Measurements from ENCODE around the gene NEUROG2.

NEUROG2 gene

GRCh38 chr4:112552668-112553067 lies 36.7 kb upstream of the NEUROG2 start:
- no peak overlapping the region for H3K4me3 ChIP-seq (replicated peaks; ENCODE audit: insufficient read depth, low read length)
- no peak for TF ChIP-seq POLR2AphosphoS5 (IDR thresholded peaks at IDR 0.05; ENCODE audit: low read depth)
- no peak overlapping the region for H3K27ac ChIP-seq (replicated peaks)
- DNase-seq (ENCODE audit: low read depth in 1 of 2, low spot score in 1 of 2): no peak
- no peaks in the 10 kb centered on the region for H3K27me3 ChIP-seq (ENCODE audit: insufficient read depth, poor library complexity, severe bottlenecking)

DNA sequence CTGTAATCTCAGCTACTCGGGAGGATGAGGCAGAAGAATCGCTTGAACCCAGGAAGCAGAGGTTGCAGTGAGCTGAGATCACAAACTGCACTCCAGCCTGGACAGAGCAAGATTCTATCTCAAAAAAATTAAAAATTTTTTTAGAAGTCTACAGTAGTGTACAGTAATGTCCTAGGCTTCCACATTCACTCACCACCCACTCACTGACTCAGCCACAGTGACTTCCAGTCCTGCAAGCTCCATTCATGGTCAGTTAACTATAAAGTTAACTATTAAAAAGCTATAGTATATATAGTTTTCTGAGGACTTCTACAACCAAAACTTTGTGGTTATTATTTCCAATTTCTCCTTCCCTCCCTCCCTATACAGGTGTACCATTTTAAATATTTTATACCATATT lies 34.7 kb upstream of the NEUROG2 start:
- no peak for DNase-seq (ENCODE audit: low read depth in 1 of 2, low spot score in 1 of 2)
- TF ChIP-seq SPI1 (IDR thresholded peaks at IDR 0.05; ENCODE audit: borderline replicate concordance, low read depth): no peak
- TF ChIP-seq POLR2AphosphoS5 (IDR thresholded peaks at IDR 0.05; ENCODE audit: low read depth): no peak
- no peak for TF ChIP-seq REST (IDR thresholded peaks at IDR 0.05; ENCODE audit: insufficient replicate concordance, low read depth)
- no peak for TF ChIP-seq GABPA (IDR thresholded peaks at IDR 0.05; ENCODE audit: low read depth)
- TF ChIP-seq, protein P1, sequence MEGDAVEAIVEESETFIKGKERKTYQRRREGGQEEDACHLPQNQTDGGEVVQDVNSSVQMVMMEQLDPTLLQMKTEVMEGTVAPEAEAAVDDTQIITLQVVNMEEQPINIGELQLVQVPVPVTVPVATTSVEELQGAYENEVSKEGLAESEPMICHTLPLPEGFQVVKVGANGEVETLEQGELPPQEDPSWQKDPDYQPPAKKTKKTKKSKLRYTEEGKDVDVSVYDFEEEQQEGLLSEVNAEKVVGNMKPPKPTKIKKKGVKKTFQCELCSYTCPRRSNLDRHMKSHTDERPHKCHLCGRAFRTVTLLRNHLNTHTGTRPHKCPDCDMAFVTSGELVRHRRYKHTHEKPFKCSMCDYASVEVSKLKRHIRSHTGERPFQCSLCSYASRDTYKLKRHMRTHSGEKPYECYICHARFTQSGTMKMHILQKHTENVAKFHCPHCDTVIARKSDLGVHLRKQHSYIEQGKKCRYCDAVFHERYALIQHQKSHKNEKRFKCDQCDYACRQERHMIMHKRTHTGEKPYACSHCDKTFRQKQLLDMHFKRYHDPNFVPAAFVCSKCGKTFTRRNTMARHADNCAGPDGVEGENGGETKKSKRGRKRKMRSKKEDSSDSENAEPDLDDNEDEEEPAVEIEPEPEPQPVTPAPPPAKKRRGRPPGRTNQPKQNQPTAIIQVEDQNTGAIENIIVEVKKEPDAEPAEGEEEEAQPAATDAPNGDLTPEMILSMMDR (IDR thresholded peaks at IDR 0.05; ENCODE audit: insufficient read depth, low read length): no peak
- no peaks in the 10 kb centered on the region for H3K27me3 ChIP-seq (ENCODE audit: insufficient read depth, poor library complexity, severe bottlenecking)
- no peak overlapping the region for H3K4me3 ChIP-seq (replicated peaks; ENCODE audit: insufficient read depth, low read length)
- H3K27ac ChIP-seq (replicated peaks): no peak overlapping the region

GRCh38 chr4:112546476-112546875 lies 30.5 kb upstream of the NEUROG2 start:
- DNase-seq (ENCODE audit: low read depth in 1 of 2, low spot score in 1 of 2): no peak
- Histone ChIP-seq H3K27ac (replicated peaks) (no peak overlapping the region; the same call in 1 of the 2 replicates), H3K27me3 (ENCODE audit: insufficient read depth, poor library complexity, severe bottlenecking) (no peaks in the 10 kb centered on the region), H3K4me3 (replicated peaks; ENCODE audit: insufficient read depth, low read length) (no peak overlapping the region)
- TF ChIP-seq, protein P1 (IDR thresholded peaks at IDR 0.05; ENCODE audit: insufficient read depth, low read length): no peak
- TF ChIP-seq SPI1 (IDR thresholded peaks at IDR 0.05; ENCODE audit: borderline replicate concordance, low read depth): no peak
- TF ChIP-seq POLR2AphosphoS5 (IDR thresholded peaks at IDR 0.05; ENCODE audit: low read depth): no peak
- no peak for TF ChIP-seq REST (IDR thresholded peaks at IDR 0.05; ENCODE audit: insufficient replicate concordance, low read depth)
- no peak for TF ChIP-seq GABPA (IDR thresholded peaks at IDR 0.05; ENCODE audit: low read depth)

DNA sequence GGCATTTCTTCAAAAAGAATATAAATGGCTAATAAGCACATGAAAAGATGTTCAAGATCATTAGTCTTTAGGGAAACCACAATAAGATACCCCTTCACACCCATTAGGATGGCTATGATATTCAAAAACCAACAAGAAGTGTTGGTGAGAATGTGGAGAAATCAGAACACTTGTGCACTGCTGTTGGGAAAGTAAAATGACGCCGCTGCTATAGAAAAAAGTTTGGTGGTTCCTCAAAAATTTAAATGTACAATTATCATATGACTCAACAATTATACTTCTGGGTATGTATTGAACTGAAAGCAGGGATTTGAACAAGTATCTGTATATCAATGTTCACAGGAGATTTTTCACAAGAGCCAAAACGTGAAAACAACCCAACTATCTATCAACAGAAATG lies 29.4 kb upstream of the NEUROG2 start:
- H3K4me3 ChIP-seq (replicated peaks; ENCODE audit: insufficient read depth, low read length): no peak overlapping the region
- TF ChIP-seq, protein P1 (IDR thresholded peaks at IDR 0.05; ENCODE audit: insufficient read depth, low read length): no peak
- TF ChIP-seq SPI1 (IDR thresholded peaks at IDR 0.05; ENCODE audit: borderline replicate concordance, low read depth): no peak
- no peak for TF ChIP-seq REST (IDR thresholded peaks at IDR 0.05; ENCODE audit: insufficient replicate concordance, low read depth)
- no peak for TF ChIP-seq GABPA (IDR thresholded peaks at IDR 0.05; ENCODE audit: low read depth)
- no peak for TF ChIP-seq POLR2AphosphoS5 (IDR thresholded peaks at IDR 0.05; ENCODE audit: low read depth)
- peak in 1 of 2 experiments; percentile 27 for DNase-seq (ENCODE audit: low read depth in 1 of 2, low spot score in 1 of 2)
- H3K27ac ChIP-seq (replicated peaks): no peak overlapping the region; the same call in 1 of the 2 replicates
- no peaks in the 10 kb centered on the region for H3K27me3 ChIP-seq (ENCODE audit: insufficient read depth, poor library complexity, severe bottlenecking)

Measured in HL-60 (cell line).